ENCODE data around the gene SETX.

GRCh38 chr9:132387133-132387532, 32.3 kb upstream of the SETX start:
- TF ChIP-seq POLR2A (IDR thresholded peaks at IDR 0.05; ENCODE audit: low read depth, low read length): no peak
- no peak for TF ChIP-seq PAX5 (IDR thresholded peaks at IDR 0.05; ENCODE audit: insufficient read depth, low read length, severe bottlenecking)
- no peak for TF ChIP-seq TAF1 (IDR thresholded peaks at IDR 0.05; ENCODE audit: low read depth, low read length)
- no peak for TF ChIP-seq POLR2AphosphoS5 (IDR thresholded peaks at IDR 0.05; ENCODE audit: low read depth, low read length)

All from GM12891 (cell line).